B cell (primary cell): ENCODE data around the gene EZH2. TPM values are rescaled to one million over a fixed set of nuclear protein-coding genes. Genes with fewer than 3 reads are reported as not detected.

Source experiments
- ATAC-seq: fragments of 200-7000 bp; cut with Tn5 transposase; one replicate; pipeline ENCODE4 v1.10.0; 2021; ENCODE audit warnings: low read depth, mild to moderate bottlenecking, moderate number of reproducible peaks, moderate library complexity
- CTCF ChIA-PET: fragments of 350-600 bp; sonication (Branson Sonifier 250); formaldehyde crosslinking; loops from one replicate; lab custom pipeline; 2021; ENCODE audit warnings: antibody characterized with exemption, inconsistent platforms; lab: Charles Lee
- POLR2A ChIA-PET: fragments of 350-600 bp; sonication (Branson Sonifier 250); formaldehyde crosslinking; loops from one replicate; lab custom pipeline; 2021; ENCODE audit warnings: antibody characterized with exemption; lab: Charles Lee
- DNase-seq: peaks from one replicate; pipeline ENCODE4 v3.0.0; 2013
- H2AFZ ChIP-seq: 2 replicates; pipeline ENCODE4 v1.6.1; 2012; ENCODE audit warnings: mild to moderate bottlenecking, low read depth, low read length; ENCODE audit not compliant: insufficient read depth, poor library complexity, severe bottlenecking
- H3K27ac ChIP-seq, 2 donors: 1 replicate in 1 of 2; 2 replicates in 1 of 2; pipeline ENCODE4 v1.5.1; 2012 to 2013; ENCODE audit warnings: low read length in 2 of 2, mild to moderate bottlenecking in 2 of 2, moderate library complexity in 1 of 2
- H3K27me3 ChIP-seq, 4 experiments: fragments of 200-600 bp in 1 of 4; sonication (generic) in 1 of 4; replicated peaks in 1 of 4; 1 replicate in 2 of 4; 2 replicates in 2 of 4; pipeline versions ENCODE4 v1.6.1 to v1.7.0; 2013 to 2016; ENCODE audit warnings: low read length in 3 of 4, mild to moderate bottlenecking in 2 of 4, mixed read lengths in 1 of 4, moderate library complexity in 1 of 4; ENCODE audit not compliant: insufficient read depth in 4 of 4, control insufficient read depth in 3 of 4; ENCODE audit errors: control extremely low read depth in 1 of 4
- H3K36me3 ChIP-seq, 2 experiments: replicated peaks in 1 of 2; 1 replicate in 1 of 2; 2 replicates in 1 of 2; pipeline versions ENCODE4 v1.6.1 to v1.7.1; 2013; ENCODE audit warnings: low read length in 1 of 2; ENCODE audit not compliant: insufficient read depth in 2 of 2, control insufficient read depth in 1 of 2; ENCODE audit errors: control extremely low read depth in 1 of 2, extremely low read depth in 1 of 2
- H3K4me1 ChIP-seq, 2 donors: fragments of 200-600 bp in 1 of 2; sonication (generic) in 1 of 2; 1 replicate in 1 of 2; 2 replicates in 1 of 2; pipeline versions ENCODE4 v1.5.1 to v1.6.1; 2013 to 2017; ENCODE audit warnings: low read length in 2 of 2; ENCODE audit not compliant: control insufficient read depth in 2 of 2, insufficient read depth in 2 of 2
- H3K4me2 ChIP-seq: replicated peaks from 2 replicates; pipeline ENCODE3; 2012; ENCODE audit warnings: mild to moderate bottlenecking, low read depth, low read length; ENCODE audit not compliant: poor library complexity, severe bottlenecking
- H3K4me3 ChIP-seq, 5 experiments: fragments of 200-600 bp in 1 of 5; sonication (generic) in 1 of 5; 1 replicate in 3 of 5; 2 replicates in 2 of 5; pipeline versions ENCODE4 v1.5.1 to v1.7.0; 2011 to 2016; ENCODE audit warnings: low read length in 4 of 5, mild to moderate bottlenecking in 4 of 5, low read depth in 2 of 5, control low read depth in 1 of 5, moderate library complexity in 1 of 5; ENCODE audit not compliant: insufficient read depth in 1 of 5; ENCODE audit errors: control extremely low read depth in 1 of 5, extremely low read depth in 1 of 5
- H3K79me2 ChIP-seq: fragments of 200-600 bp; sonication (generic); one replicate; pipeline ENCODE4 v1.6.0; 2016; ENCODE audit warnings: low read length; ENCODE audit not compliant: control insufficient read depth, insufficient read depth
- H3K9ac ChIP-seq: fragments of 200-600 bp; sonication (generic); 2 replicates; pipeline ENCODE4 v1.6.1; 2017; ENCODE audit warnings: mild to moderate bottlenecking, low read length, moderate library complexity
- H3K9me3 ChIP-seq, 3 donors: one replicate each; pipeline versions ENCODE4 v1.6.1 to v1.7.1; 2013; ENCODE audit warnings: low read length in 2 of 3; ENCODE audit not compliant: control insufficient read depth in 2 of 3, insufficient read depth in 1 of 3; ENCODE audit errors: control extremely low read depth in 1 of 3
- H4K20me1 ChIP-seq: 2 replicates; pipeline ENCODE4 v1.6.0; 2012; ENCODE audit warnings: mild to moderate bottlenecking, low read length; ENCODE audit not compliant: insufficient read depth, control insufficient read depth, poor library complexity, severe bottlenecking
- H3K27ac Mint-ChIP-seq: one replicate; pipeline ENCODE4 v1.8.0; 2021; ENCODE audit warnings: mixed read lengths
- H3K27me3 Mint-ChIP-seq: one replicate; pipeline ENCODE4 v1.8.0; 2021; ENCODE audit warnings: mixed read lengths
- H3K4me1 Mint-ChIP-seq: one replicate; pipeline ENCODE4 v1.8.0; 2021; ENCODE audit warnings: mixed read lengths
- H3K4me3 Mint-ChIP-seq: one replicate; pipeline ENCODE4 v1.8.0; 2021; ENCODE audit warnings: mixed read lengths
- H3K9me3 Mint-ChIP-seq: one replicate; pipeline ENCODE4 v1.8.0; 2022; ENCODE audit warnings: mixed read lengths; ENCODE audit not compliant: insufficient read depth
- EZH2 ChIP-seq: IDR thresholded peaks from 2 replicates; pipeline ENCODE4 v1.6.1; 2012; ENCODE audit warnings: borderline replicate concordance, low read depth, mild to moderate bottlenecking, moderate library complexity, low read length; ENCODE audit not compliant: insufficient read depth, poor library complexity, severe bottlenecking
- WGBS: methylation state at CpG from one replicate; pipeline ENCODE4 v1.1.5; 2013; ENCODE audit warnings: missing lambda C conversion rate; ENCODE audit not compliant: insufficient coverage; 5-methylcytosine and 5-hydroxymethylcytosine counted together
- intact Hi-C: fragments of 100-400 bp; cut with micrococcal nuclease; formaldehyde crosslinking; loops from one replicate; pipeline ENCODE4 v1.10.0; 2022
- polyA minus RNA-seq: library from RNA; depleted of rRNA, polyadenylated mRNA; stranded (reverse); fragments of >200 nt; gene quantifications from 2 replicates; pipeline ENCODE4 v1.2.3, GENCODE V29; 2012
- polyA plus RNA-seq: library from polyadenylated mRNA; depleted of rRNA; stranded (reverse); fragments of >200 nt; gene quantifications from 2 replicates; pipeline ENCODE4 v1.2.3, GENCODE V29; 2012
- total RNA-seq, 2 donors: library from RNA; stranded (reverse); fragments of 120-200 nt in 1 of 2; gene quantifications; 1 replicate in 1 of 2; 2 replicates in 1 of 2; pipeline versions ENCODE4 v1.2.3 to v1.2.4, GENCODE V29; 2013 to 2022
- TF ChIP-seq, protein P1 (sequence below): fragments of 200-600 bp; IDR thresholded peaks from one replicate; pipeline ENCODE4 v1.8.0; 2022; ENCODE audit warnings: antibody characterized with exemption, mild to moderate bottlenecking

Gene EZH2
- total RNA-seq (7.6 and 10.3 TPM in 2 replicates), polyA plus RNA-seq (5.1 and 10.6 TPM in 2 replicates), polyA minus RNA-seq (2.1 and 11.1 TPM in 2 replicates)
- total RNA-seq (2013), result 5.3 TPM

GRCh38 chr7:148884049-148884298, at the start of gene EZH2:
TSS of gene EZH2 (minus strand) at chr7:148884291. CDS start at chr7:148847298, 36,993 bp downstream.
- Histone ChIP-seq H3K9ac (peak within 1 kb of the TSS; percentile 93), H3K4me3 (peak within 1 kb of the TSS; percentile 64 to 81 (median 70)), H3K4me1 (peaks cover 11 to 16% of the 10 kb centered on the region in 2 donors), H3K4me2 (peak within 1 kb of the TSS; percentile 89), H2AFZ (peak within 1 kb of the TSS; percentile 86), H4K20me1 (peaks cover 6% of the 10 kb centered on the region), H3K27me3 (no peaks in the 10 kb centered on the region), H3K9me3 (no peaks in the 10 kb centered on the region), H3K27ac (peak within 1 kb of the TSS; percentile 81 to 99), H3K36me3 (no peaks in the 10 kb centered on the region), H3K79me2 (peaks cover 29% of the 10 kb centered on the region)
- no peak for TF ChIP-seq EZH2
- TF ChIP-seq, protein P1, sequence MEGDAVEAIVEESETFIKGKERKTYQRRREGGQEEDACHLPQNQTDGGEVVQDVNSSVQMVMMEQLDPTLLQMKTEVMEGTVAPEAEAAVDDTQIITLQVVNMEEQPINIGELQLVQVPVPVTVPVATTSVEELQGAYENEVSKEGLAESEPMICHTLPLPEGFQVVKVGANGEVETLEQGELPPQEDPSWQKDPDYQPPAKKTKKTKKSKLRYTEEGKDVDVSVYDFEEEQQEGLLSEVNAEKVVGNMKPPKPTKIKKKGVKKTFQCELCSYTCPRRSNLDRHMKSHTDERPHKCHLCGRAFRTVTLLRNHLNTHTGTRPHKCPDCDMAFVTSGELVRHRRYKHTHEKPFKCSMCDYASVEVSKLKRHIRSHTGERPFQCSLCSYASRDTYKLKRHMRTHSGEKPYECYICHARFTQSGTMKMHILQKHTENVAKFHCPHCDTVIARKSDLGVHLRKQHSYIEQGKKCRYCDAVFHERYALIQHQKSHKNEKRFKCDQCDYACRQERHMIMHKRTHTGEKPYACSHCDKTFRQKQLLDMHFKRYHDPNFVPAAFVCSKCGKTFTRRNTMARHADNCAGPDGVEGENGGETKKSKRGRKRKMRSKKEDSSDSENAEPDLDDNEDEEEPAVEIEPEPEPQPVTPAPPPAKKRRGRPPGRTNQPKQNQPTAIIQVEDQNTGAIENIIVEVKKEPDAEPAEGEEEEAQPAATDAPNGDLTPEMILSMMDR, result no peak
- POLR2A ChIA-PET, result interaction anchor here (0.5 to 1.5 kb wide), 3 partner anchors 99 to 185 kb away, joined by 3 to 7 read pairs (median 7); partner anchors contain the start of gene CUL1
- under 1% methylated on average over 50 of the region's 50 CpGs for WGBS
- ATAC-seq, result peak; percentile 28
- CTCF ChIA-PET, result interaction anchor here (1.2 to 1.8 kb wide), 3 partner anchors 28 to 99 kb away, joined by 3 to 4 read pairs (median 3); no protein-coding TSS in a partner anchor
- intact Hi-C loops, result loop anchor here (1.0 to 5.0 kb wide), 8 partner anchors 28 to 378 kb away; partner anchors contain the start of genes CUL1, PDIA4, ZNF783 and ZNF786
- no peaks in the 10 kb centered on the region for H3K9me3 Mint-ChIP-seq
- H3K27ac Mint-ChIP-seq, result peak within 1 kb of the TSS; percentile 93
- peak within 1 kb of the TSS; percentile 98 for H3K4me3 Mint-ChIP-seq
- no peaks in the 10 kb centered on the region for H3K27me3 Mint-ChIP-seq
- peaks cover 14% of the 10 kb centered on the region for H3K4me1 Mint-ChIP-seq
- no peak for DNase-seq

- Histone ChIP-seq H3K27me3 (no peaks in the 10 kb centered on the region), H3K79me2 (no peaks in the 10 kb centered on the region), H3K4me2 (no peak overlapping the region), H3K36me3 (no peaks in the 10 kb centered on the region), H3K4me3 (no peak overlapping the region), H3K9me3 (no peaks in the 10 kb centered on the region), H2AFZ (no peak overlapping the region), H4K20me1 (no peaks in the 10 kb centered on the region), H3K4me1 (no peaks in the 10 kb centered on the region), H3K9ac (no peak overlapping the region), H3K27ac (no peak overlapping the region)
- WGBS, result 88% methylated on average over 3 of the region's 5 CpGs
- Mint-ChIP-seq H3K4me3 (no peak overlapping the region), H3K4me1 (no peaks in the 10 kb centered on the region), H3K27ac (no peak overlapping the region), H3K27me3 (no peaks in the 10 kb centered on the region), H3K9me3 (no peaks in the 10 kb centered on the region)
- ChIA-PET POLR2A (interaction anchor here (0.7 kb wide), 1 partner anchor 49 kb away, joined by 5 read pairs; no protein-coding TSS in a partner anchor), CTCF (interaction anchor here (0.5 to 1.1 kb wide), 5 partner anchors 8 to 668 kb away, joined by 3 read pairs; no protein-coding TSS in a partner anchor)
- TF ChIP-seq, protein P1, result no peak
- ATAC-seq (no peak), DNase-seq (no peak)
- intact Hi-C loops, result no loop called here
Measured at GRCh38 chr7:148931470-148931869, 47.4 kb upstream of the EZH2 start.
